KOPT-K1 (cell line): ENCODE data around the gene EZH1.
A peak's percentile ranks its signal among the peaks of the same experiment; 100 is the strongest.
"Not testable (repeated sequence)": the region's sequence is repeated elsewhere in the genome, so short reads cannot be mapped to it uniquely, and the experiment has no call there.

Source experiments
- H3K27ac ChIP-seq: fragments of 200-600 bp; sonication (generic); 2 replicates; pipeline ENCODE4 v1.5.1; 2016; ENCODE audit warnings: antibody characterized with exemption, mild to moderate bottlenecking, low read depth, low read length; ENCODE audit not compliant: poor library complexity, severe bottlenecking
- H3K36me3 ChIP-seq: fragments of 200-600 bp; sonication (generic); 2 replicates; pipeline ENCODE4 v1.5.1; 2017; ENCODE audit warnings: antibody characterized with exemption, mild to moderate bottlenecking, low read length, moderate library complexity; ENCODE audit not compliant: insufficient read depth
- H3K9me3 ChIP-seq: fragments of 200-600 bp; sonication (generic); 2 replicates; pipeline ENCODE4 v1.5.1; 2017; ENCODE audit warnings: antibody characterized with exemption, low read length, mild to moderate bottlenecking; ENCODE audit not compliant: insufficient read depth, poor library complexity, severe bottlenecking

EZH1 gene

DNA sequence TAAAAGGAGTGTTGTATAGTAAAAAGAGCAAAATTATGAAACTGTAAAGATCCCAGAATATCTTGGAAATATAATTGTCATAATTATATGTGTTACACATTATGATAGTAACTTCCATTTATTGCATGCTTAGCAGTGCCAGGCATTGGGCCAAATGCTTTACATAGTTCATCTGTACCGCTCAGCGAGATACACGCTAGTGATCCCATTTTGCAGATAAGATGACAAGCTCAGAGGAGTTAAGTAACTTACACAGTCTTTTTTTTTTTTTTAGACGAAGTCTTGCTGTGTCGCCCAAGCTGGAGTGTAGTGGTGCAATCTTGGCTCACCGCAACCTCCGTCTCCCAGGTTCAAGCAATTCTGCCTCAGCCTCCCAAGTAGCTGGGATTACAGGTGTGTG, 6.8 kb upstream of the EZH1 start:
- H3K36me3 ChIP-seq, result no peaks in the 10 kb centered on the region

DNA sequence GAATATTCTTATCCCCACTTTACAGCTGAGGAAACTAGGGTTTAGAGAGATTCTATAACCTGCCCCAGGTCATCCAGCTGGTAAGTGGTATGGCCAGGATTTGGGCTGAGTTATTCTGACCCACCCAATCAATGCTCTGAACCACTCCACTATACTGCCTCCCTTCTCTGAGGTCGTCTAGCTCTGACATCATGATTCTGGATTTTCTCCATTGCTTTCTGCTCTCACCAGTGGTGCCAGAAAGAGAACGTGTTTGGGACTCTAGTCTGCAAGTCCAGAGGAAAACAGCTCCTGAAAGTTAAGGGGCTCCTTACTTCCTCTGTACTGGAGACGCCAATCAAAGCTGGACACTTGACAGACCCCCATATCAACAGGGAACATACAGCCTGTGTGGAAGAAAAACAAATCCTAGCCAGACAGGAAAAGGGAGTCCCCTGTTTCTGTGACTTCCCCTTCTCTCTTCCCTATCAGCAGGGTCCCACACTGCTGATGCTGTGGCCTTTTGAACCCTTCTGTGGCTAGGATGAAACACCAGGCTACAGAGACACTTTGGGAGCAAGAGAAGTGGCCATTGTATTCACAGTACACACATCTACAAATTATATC, 6.0 kb upstream of the EZH1 start:
- Histone ChIP-seq H3K27ac (no peak overlapping the region), H3K36me3 (no peaks in the 10 kb centered on the region), H3K9me3 (no peaks in the 10 kb centered on the region)

More for the DNA sequence above, 6.8 kb upstream of the EZH1 start:
- no peaks in the 10 kb centered on the region for H3K9me3 ChIP-seq
- no peak overlapping the region for H3K27ac ChIP-seq

DNA sequence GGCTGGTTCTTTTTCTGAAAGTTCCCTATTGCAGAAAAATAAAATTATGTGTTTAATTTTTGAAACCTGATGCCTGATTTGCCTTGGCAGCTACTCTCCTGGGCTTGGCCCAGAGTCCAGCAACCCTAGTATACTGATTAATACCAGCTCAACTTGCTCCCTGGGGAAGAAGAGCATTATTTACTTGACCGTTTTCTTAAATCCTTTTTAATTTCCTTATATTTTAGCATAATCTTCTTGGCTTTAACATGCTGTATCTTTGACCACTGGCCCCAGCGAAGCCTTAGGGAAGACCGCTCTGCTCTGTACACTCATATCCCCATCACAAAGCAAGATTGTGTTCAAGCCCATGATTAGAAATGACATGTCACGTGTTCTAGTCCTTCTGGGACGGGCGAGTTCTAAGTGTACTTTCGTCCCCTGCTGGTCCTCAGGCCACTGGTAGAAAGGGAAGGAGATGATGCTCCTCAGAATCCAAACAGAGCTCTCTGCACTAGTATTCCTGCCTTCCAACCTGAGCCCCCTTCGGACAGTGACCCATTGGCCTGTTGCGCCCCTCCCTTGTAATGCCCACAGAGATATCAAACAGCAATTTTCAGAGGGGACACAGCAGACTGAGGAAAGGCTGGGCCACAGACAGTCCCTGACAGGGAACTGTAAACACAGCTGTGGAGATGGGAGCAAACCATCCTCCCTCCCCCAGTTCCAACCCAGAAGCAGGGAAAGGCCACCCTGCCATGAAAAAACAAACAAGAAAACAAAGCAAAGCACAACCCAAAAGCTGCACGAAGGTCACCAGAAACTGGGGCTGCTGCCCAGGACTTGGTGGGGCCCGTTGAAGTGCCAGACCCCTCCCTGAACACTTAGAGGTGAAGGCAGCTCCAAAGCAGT, 4.3 kb upstream of the EZH1 start:
- Histone ChIP-seq H3K9me3 (peaks cover 4% of the 10 kb centered on the region), H3K36me3 (no peaks in the 10 kb centered on the region), H3K27ac (no peak overlapping the region)

DNA sequence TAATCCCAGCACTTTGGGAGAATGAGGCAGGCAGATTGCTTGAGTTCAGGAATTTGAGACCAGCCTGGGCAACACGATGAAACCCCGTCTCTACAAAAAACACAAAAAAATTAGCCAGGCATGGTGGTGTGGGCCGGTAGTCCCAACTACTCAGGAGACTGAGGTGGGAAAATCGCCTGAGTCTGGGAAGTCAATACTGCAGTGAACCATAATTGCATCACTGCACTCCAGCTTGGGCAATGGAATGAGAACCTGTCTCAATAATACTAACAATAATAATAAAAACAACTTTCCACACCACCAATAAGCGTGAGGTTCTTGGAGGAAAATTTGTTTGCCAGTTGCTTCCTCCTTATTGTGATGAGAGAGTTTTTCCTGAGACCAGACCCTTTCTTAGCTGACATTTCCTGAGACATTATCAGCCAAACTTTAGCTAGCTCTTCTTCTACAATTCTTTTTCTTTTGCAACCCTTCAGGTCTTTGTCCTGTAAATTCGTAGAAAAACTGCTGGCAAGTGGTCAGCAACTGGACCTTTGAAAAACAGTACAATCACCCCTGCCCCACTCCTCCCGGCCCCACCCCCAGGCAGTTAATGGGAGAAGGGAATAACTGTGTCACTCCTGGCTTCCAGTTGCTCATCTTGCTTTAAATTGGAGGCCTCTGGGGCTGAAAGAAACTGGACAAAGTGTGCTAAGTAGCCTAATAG, 3.5 kb upstream of the EZH1 start:
- peaks cover 4% of the 10 kb centered on the region for H3K9me3 ChIP-seq
- H3K36me3 ChIP-seq, result no peaks in the 10 kb centered on the region
- H3K27ac ChIP-seq, result no peak overlapping the region

DNA sequence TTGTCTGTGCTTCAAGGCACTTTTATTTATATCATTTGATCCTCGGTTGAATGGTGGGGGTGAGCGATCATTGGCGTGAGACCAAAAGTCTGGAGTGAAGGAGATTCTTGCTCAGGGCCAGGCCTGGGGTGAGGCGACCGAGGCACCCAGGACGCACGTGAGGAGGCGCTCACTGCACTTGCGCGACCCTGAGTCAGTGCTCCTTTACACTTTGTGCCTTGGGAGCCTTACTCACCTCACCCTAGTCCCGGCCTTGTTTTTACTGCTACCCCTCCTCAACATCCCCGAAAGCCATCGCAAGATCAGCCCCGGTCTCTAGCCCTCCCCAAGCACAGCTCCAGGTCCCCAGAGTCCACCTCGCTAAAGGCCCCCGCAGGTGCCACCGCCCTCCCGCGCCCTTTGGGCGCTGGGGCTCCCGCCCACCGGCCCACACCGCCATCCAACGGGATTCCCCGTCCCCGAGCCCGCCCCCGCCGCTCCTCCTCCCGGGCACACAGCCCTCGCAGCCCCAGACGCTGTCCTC, 496 bp downstream of the EZH1 start:
- Histone ChIP-seq H3K36me3 (no peaks in the 10 kb centered on the region), H3K9me3 (peaks cover 4% of the 10 kb centered on the region), H3K27ac (peak overlapping the region; percentile 64)

DNA sequence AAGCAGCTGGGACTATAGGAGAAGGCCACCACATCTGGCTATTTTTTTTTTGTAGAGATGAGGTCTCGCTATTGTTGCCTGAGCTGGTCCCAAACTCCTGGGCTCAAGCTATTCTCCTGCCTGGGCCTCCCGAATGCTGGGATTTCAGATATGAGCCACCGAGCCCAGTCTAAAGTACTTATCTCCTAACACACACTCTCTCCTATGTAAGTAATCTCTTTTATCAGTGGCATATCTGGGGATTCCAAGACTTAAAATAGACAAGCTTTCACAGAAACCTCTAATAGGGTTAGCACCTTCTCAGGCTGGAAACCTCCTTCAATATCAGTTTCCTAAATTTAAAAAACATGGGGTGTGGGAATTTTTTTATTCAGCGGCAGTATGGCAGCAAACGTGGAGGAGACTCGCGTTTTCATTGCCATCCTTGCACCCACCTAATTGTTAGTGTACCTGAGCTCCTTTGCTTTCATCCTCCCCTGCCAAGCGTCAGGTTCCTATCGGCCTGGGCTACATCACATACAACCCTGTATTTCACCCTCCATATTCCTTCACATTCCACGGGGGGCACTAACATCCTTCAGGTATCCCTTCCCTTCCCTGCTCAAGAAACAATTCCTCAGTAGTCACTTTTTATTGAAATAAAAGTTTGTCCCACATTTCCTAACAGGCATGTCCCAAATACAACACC, 1.1 kb downstream of the EZH1 start:
- peaks cover 4% of the 10 kb centered on the region for H3K9me3 ChIP-seq
- peak overlapping the region; percentile 64 for H3K27ac ChIP-seq
- no peaks in the 10 kb centered on the region for H3K36me3 ChIP-seq

DNA sequence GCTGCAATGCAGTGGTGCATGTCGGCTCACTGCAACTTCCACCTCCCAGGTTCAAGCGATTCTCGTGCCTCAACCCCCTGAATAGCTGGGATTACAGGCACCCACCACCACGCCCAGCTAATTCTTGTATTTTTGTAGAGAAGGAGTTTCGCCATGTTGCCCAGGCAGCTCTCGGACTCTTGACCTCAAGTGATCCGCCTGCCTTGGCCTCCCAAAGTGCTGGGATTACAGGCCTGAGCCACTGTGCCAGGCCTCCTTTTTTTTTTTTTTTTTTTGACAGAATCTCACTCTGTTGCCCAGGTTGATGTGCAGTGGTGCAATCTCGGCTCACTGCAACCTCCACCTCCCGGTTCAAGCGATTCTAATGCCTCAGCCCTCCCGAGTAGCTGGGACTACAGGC, 1.9 kb downstream of the EZH1 start:
- not testable (repeated sequence) for H3K27ac ChIP-seq, H3K36me3 ChIP-seq, H3K9me3 ChIP-seq

DNA sequence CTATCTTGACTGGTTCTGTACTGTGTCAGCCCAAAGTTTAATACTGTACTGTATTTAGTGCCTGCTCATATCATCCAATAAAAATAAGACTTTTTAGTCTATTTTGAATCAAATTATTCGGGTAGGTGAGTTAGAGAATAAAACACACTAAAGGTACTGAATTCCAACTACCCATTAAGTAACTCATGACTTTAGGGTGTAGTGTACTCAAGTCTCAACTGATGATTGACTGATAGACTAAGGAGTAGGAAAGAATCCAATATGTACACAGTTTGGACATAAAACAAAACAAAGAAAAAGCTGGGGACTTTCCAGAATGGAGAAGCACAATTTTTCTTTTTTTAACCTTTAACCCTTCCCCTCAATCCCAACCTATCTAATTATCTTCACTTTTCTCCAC, 4.1 kb downstream of the EZH1 start:
- Histone ChIP-seq H3K36me3 (no peaks in the 10 kb centered on the region), H3K9me3 (peaks cover 4% of the 10 kb centered on the region), H3K27ac (no peak overlapping the region)

DNA sequence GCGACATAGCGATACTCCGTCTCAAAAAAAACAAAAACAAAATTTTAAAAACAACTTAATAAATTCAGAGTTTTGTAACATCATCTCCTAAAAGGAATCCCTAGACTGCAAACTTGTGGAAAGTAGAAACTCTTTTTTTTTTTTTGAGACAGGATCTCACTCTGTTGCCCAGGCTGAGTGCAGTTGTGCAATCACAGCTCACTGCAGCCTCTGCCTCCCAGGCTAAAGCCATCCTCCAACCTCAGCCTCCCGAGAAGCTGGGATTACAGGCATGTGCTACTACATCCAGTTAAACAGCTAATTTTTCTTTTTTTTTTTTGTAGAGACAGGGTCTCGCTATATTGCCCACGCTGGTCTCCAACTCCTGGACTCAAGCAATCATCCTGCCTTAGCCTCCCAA, 19.7 kb downstream of the EZH1 start:
- peaks cover 78% of the 10 kb centered on the region for H3K36me3 ChIP-seq

DNA sequence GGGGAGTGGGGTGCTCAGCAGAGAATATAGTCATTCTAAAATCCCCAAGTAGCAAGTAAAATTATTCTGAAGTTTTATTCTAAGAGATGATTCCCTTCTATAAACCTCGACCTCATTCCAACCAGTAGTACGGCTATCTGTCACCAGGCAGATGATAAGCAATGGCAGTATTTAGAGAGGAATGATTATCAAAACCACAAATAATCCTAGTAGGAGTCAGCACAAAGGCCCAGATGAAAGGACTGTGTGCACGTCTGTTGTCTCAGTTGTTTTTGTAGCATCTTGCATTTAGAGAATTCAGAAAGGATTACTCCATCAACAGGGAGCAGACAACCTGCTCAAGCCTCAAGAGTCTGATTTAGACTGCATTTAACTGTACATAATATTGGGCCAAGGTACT, 21.2 kb downstream of the EZH1 start:
- peaks cover 80% of the 10 kb centered on the region for H3K36me3 ChIP-seq
- H3K9me3 ChIP-seq, result no peaks in the 10 kb centered on the region
- no peak overlapping the region for H3K27ac ChIP-seq

More for the DNA sequence above, 19.7 kb downstream of the EZH1 start:
- H3K27ac ChIP-seq, result no peak overlapping the region
- H3K9me3 ChIP-seq, result no peaks in the 10 kb centered on the region

DNA sequence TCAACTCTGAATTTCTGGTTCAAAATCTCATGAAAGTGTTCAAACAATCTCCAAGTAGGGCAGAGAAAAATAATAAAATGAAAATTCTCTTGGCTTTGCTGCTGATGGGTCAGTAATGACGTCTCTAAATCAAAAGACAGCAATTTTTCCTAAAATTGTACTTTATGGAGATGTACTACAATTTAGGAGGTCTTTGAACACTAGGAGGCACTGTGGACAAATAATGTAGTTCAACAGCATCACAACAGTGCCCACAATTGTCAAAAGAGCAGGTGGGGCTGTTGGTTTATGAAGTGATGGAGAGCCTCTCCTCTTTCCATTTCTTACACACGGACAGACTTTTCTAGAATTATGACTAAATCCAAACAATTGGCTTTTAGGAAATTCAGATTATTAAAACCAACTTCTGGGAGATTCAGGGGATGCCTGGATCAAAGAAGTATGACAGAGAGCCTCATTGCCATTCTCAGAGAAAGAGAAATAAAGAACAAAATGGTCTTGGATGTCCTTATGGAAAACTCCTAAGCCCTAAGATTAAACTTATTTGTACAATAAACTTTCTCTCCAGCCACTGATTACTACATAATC, 23.8 kb downstream of the EZH1 start:
- no peak overlapping the region for H3K27ac ChIP-seq
- H3K9me3 ChIP-seq, result no peaks in the 10 kb centered on the region
- H3K36me3 ChIP-seq, result peaks cover 86% of the 10 kb centered on the region

DNA sequence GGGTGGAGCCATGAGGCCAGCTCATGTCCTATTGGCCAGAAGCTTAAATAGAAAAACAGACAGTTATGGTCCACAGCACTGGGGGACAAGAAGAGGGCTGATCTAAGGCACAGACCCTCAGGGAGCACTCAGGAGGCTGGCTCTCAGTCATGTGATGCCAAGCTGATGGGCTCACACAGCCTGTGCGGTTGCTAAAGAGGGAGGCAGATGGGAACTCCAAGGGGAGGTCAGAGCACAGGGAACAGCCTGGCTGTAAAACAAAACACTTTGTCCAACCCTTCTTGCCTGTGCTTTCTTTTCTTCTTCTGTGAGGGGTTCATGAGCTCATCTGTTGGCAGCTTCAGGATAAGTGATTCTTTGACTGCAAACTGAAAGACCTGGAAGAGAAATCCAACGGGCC, 35.3 kb downstream of the EZH1 start:
- no peak overlapping the region for H3K27ac ChIP-seq
- no peaks in the 10 kb centered on the region for H3K9me3 ChIP-seq
- peaks cover 73% of the 10 kb centered on the region for H3K36me3 ChIP-seq

DNA sequence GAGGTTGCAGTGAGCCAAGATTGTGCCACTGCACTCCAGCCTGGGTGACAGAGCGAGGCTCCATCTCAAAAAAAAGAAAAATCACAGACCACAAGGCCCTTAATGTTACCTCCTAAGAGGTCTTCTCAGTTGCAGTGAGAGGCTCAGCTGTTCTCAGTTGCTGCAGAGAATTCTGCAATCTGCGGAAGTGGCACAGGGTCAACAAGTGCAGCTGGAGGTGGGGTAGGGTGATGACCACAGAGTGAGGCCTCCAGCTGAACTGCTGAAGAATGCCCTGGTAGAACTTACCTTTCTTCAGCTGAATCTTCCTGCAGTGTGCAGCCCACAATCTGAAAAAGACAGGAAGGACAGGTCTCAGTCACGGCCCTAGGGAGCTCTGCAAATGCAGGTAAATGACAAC, 36.3 kb downstream of the EZH1 start:
- no peaks in the 10 kb centered on the region for H3K9me3 ChIP-seq
- no peak overlapping the region for H3K27ac ChIP-seq
- peaks cover 83% of the 10 kb centered on the region for H3K36me3 ChIP-seq

DNA sequence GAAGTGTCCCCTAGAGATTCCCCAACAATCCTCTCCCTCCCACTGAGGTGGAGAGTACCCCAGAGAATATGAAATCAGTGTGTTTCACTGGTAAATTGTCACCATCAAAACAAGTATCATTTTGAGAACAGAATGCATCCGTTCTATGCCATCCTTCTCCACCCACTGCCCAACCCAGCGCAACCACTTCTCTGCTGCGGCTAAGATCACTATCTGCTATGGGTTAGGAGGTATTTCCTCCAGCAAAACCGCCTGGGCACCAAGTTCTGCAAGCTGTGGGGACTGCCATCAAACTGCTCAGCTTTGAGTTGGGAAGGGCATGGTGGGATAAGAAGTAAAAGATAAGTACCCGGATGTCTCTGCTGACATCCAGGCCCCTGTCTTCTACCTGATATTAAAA, 38.1 kb downstream of the EZH1 start:
- Histone ChIP-seq H3K9me3 (no peaks in the 10 kb centered on the region), H3K36me3 (peaks cover 92% of the 10 kb centered on the region), H3K27ac (no peak overlapping the region)
